DMS79 treated with DMSO at 0.1 percent for 48 hours (cell line): ENCODE data around the gene TEX52.
"Not testable (repeated sequence)": the region's sequence is repeated elsewhere in the genome, so short reads cannot be mapped to it uniquely, and the experiment has no call there.

Experiments used
- DNase-seq: peaks from one replicate; lab custom pipeline; 2025; lab: John Stamatoyannopoulos, UW

TEX52 gene

GRCh38 chr12:2857021-2857431 lies at the start of gene TEX52:
TEX52 (minus strand) TSS chr12:2857039; CDS start chr12:2857026, 13 bp downstream.
- peak; percentile 71 for DNase-seq

GRCh38 chr12:2904260-2904659 lies 47.4 kb upstream of the TEX52 start:
- peak; percentile 92 for DNase-seq

GRCh38 chr12:2902272-2902880 lies 45.5 kb upstream of the TEX52 start:
- peak; percentile 96 for DNase-seq

- DNase-seq = no peak
Measured at GRCh38 chr12:2900642-2901041, 43.8 kb upstream of the TEX52 start.

- no peak for DNase-seq
Measured at GRCh38 chr12:2897418-2897817, 40.6 kb upstream of the TEX52 start.

- no peak for DNase-seq
Measured at GRCh38 chr12:2895511-2895910, 38.7 kb upstream of the TEX52 start.

GRCh38 chr12:2895051-2895451 lies 38.2 kb upstream of the TEX52 start:
- no peak for DNase-seq

- DNase-seq = no peak
Measured at GRCh38 chr12:2893007-2893406, 36.2 kb upstream of the TEX52 start.

GRCh38 chr12:2892246-2892645 lies 35.4 kb upstream of the TEX52 start:
- DNase-seq = no peak

GRCh38 chr12:2891240-2892053 lies 34.6 kb upstream of the TEX52 start:
- DNase-seq = peak; percentile 45

GRCh38 chr12:2890388-2891239 lies 33.8 kb upstream of the TEX52 start, which contains the start of gene TULP3:
TULP3 (plus strand) TSS chr12:2890891; CDS start chr12:2890948, 57 bp downstream.
- peak; percentile 98 for DNase-seq

GRCh38 chr12:2890001-2890387 lies 33.2 kb upstream of the TEX52 start:
- no peak for DNase-seq

- DNase-seq = no peak
Measured at GRCh38 chr12:2886768-2887450, 30.1 kb upstream of the TEX52 start.

- DNase-seq = no peak
Measured at GRCh38 chr12:2884810-2885209, 28.0 kb upstream of the TEX52 start.

GRCh38 chr12:2879853-2880252 lies 23.0 kb upstream of the TEX52 start:
- no peak for DNase-seq

- DNase-seq = peak; percentile 61
Measured at GRCh38 chr12:2877953-2878732, 21.3 kb upstream of the TEX52 start.

- DNase-seq = peak; percentile 80
Measured at GRCh38 chr12:2877047-2877952, 20.5 kb upstream of the TEX52 start, which contains the start of the genes FOXM1 and RHNO1. FOXM1 (minus strand) TSS chr12:2877174; CDS start chr12:2874478, 2,696 bp downstream. RHNO1 (plus strand) TSS chr12:2877223; CDS start chr12:2885367, 8,144 bp downstream.

- DNase-seq = peak; percentile 38
Measured at GRCh38 chr12:2876431-2877046, 19.7 kb upstream of the TEX52 start.

GRCh38 chr12:2868986-2869632 lies 12.3 kb upstream of the TEX52 start:
- DNase-seq = not testable (repeated sequence)
